WTC11 (cell line): ENCODE measurements around the gene TBX3. TPM values are rescaled to one million over a fixed set of nuclear protein-coding genes. Genes with fewer than 3 reads are reported as not detected.

Experiments
- ATAC-seq: fragments of 200-7000 bp; cut with Tn5 transposase; 2 replicates; pipeline ENCODE4 v1.10.0; 2021; ENCODE audit warnings: mild to moderate bottlenecking, moderate library complexity
- CTCF ChIA-PET: fragments of 300-600 bp; sonication (Branson Sonifier 250); formaldehyde crosslinking; loops from one replicate; lab custom pipeline; 2021; ENCODE audit warnings: antibody characterized with exemption; lab: Charles Lee
- POLR2A ChIA-PET: fragments of 350-600 bp; sonication (Branson Sonifier 250); formaldehyde crosslinking; loops from one replicate; lab custom pipeline; 2021; ENCODE audit warnings: antibody characterized with exemption; lab: Charles Lee
- DNase-seq: peaks from one replicate; pipeline ENCODE4 v3.0.0; 2021; ENCODE audit warnings: low spot score
- H3K27ac Mint-ChIP-seq: 2 replicates; pipeline ENCODE4 v1.8.0; 2021; ENCODE audit warnings: mixed read lengths
- H3K27me3 Mint-ChIP-seq: 2 replicates; pipeline ENCODE4 v1.8.0; 2021; ENCODE audit warnings: low read depth, mild to moderate bottlenecking, moderate library complexity, mixed read lengths
- H3K36me3 Mint-ChIP-seq: 2 replicates; pipeline ENCODE4 v1.8.0; 2021; ENCODE audit warnings: mixed read lengths
- H3K4me1 Mint-ChIP-seq: 2 replicates; pipeline ENCODE4 v1.8.0; 2022; ENCODE audit warnings: mixed read lengths
- H3K4me3 Mint-ChIP-seq: 2 replicates; pipeline ENCODE4 v1.8.0; 2021; ENCODE audit warnings: mild to moderate bottlenecking, moderate library complexity, mixed read lengths
- H3K9me3 Mint-ChIP-seq: 2 replicates; pipeline ENCODE4 v1.8.0; 2021; ENCODE audit warnings: mixed read lengths
- AR ChIP-seq: fragments of 250-450 bp; sonication (Bioruptor Pico); IDR thresholded peaks from 2 replicates; pipeline ENCODE4 v1.9.0; 2021; ENCODE audit warnings: mild to moderate bottlenecking
- ATF3 ChIP-seq: sonication (generic); formaldehyde crosslinking; conservative IDR thresholded peaks from 2 replicates; pipeline ENCODE4 v1.8.1; 2022; ENCODE audit warnings: mild to moderate bottlenecking, missing genetic modification reagents
- ATF6 ChIP-seq: sonication (generic); formaldehyde crosslinking; IDR thresholded peaks from 2 replicates; pipeline ENCODE4 v1.8.1; 2023; ENCODE audit warnings: mild to moderate bottlenecking, missing genetic modification reagents
- CBFB ChIP-seq: sonication (generic); formaldehyde crosslinking; IDR thresholded peaks from 2 replicates; pipeline ENCODE4 v1.8.1; 2022; ENCODE audit warnings: mild to moderate bottlenecking, low read depth, missing genetic modification reagents
- CDX4 ChIP-seq: fragments of 250-450 bp; sonication (Bioruptor Pico); IDR thresholded peaks from 2 replicates; pipeline ENCODE4 v1.9.0; 2021; ENCODE audit warnings: moderate library complexity, mild to moderate bottlenecking, inconsistent platforms, borderline replicate concordance
- CREM ChIP-seq: sonication (generic); formaldehyde crosslinking; IDR thresholded peaks from 2 replicates; pipeline ENCODE4 v1.8.1; 2022; ENCODE audit warnings: mild to moderate bottlenecking, missing genetic modification reagents, moderate library complexity
- E2F5 ChIP-seq: sonication (generic); formaldehyde crosslinking; IDR thresholded peaks from 2 replicates; pipeline ENCODE4 v1.8.1; 2022; ENCODE audit warnings: mild to moderate bottlenecking, moderate library complexity, missing genetic modification reagents
- ESRRA ChIP-seq: sonication (generic); formaldehyde crosslinking; IDR thresholded peaks from 2 replicates; pipeline ENCODE4 v1.8.1; 2022; ENCODE audit warnings: mild to moderate bottlenecking, missing genetic modification reagents, borderline replicate concordance
- FOXP4 ChIP-seq: sonication (generic); formaldehyde crosslinking; IDR thresholded peaks from 2 replicates; pipeline ENCODE4 v1.8.0; 2022; ENCODE audit warnings: mild to moderate bottlenecking, missing genetic modification reagents
- GTF2I ChIP-seq: fragments of 250-450 bp; sonication (Bioruptor Pico); conservative IDR thresholded peaks from 2 replicates; pipeline ENCODE4 v1.4.0; 2021; ENCODE audit warnings: mild to moderate bottlenecking
- IRF2 ChIP-seq: sonication (generic); formaldehyde crosslinking; IDR thresholded peaks from 2 replicates; pipeline ENCODE4 v1.8.0; 2022; ENCODE audit warnings: low read depth, missing genetic modification reagents, borderline replicate concordance
- MAX ChIP-seq: sonication (generic); formaldehyde crosslinking; IDR thresholded peaks from 2 replicates; pipeline ENCODE4 v1.8.0; 2022; ENCODE audit warnings: mild to moderate bottlenecking, missing genetic modification reagents
- NFE2L1 ChIP-seq: sonication (generic); formaldehyde crosslinking; IDR thresholded peaks from 2 replicates; pipeline ENCODE4 v1.8.1; 2023; ENCODE audit warnings: missing genetic modification reagents
- NFYB ChIP-seq: sonication (generic); formaldehyde crosslinking; conservative IDR thresholded peaks from 2 replicates; pipeline ENCODE4 v1.8.0; 2022; ENCODE audit warnings: low read depth, missing genetic modification reagents
- STAT6 ChIP-seq: sonication (generic); formaldehyde crosslinking; conservative IDR thresholded peaks from 2 replicates; pipeline ENCODE4 v1.8.1; 2023; ENCODE audit warnings: mild to moderate bottlenecking, low read depth, missing genetic modification reagents, moderate library complexity
- ZNF232 ChIP-seq: sonication (generic); formaldehyde crosslinking; IDR thresholded peaks from 2 replicates; pipeline ENCODE4 v1.8.0; 2022; ENCODE audit warnings: mild to moderate bottlenecking, missing genetic modification reagents
- ZNF263 ChIP-seq: sonication (generic); formaldehyde crosslinking; IDR thresholded peaks from 2 replicates; pipeline ENCODE4 v1.8.1; 2022; ENCODE audit warnings: low read depth, mild to moderate bottlenecking, moderate library complexity, missing genetic modification reagents
- ZNF425 ChIP-seq: fragments of 250-450 bp; sonication (Bioruptor Pico); conservative IDR thresholded peaks from 2 replicates; pipeline ENCODE4 v1.9.0; 2021; ENCODE audit warnings: mild to moderate bottlenecking
- ZNF671 ChIP-seq: fragments of 250-450 bp; sonication (Bioruptor Pico); IDR thresholded peaks from 2 replicates; pipeline ENCODE4 v1.8.0; 2021; ENCODE audit warnings: mild to moderate bottlenecking
- total RNA-seq: library from RNA; stranded (reverse); gene quantifications from 3 replicates; pipeline ENCODE4 v1.2.3, GENCODE V29; 2021

TBX3 gene
- total RNA-seq, 1 experiment from 2014 or later: 2.2 TPM

GRCh38 chr12:114697741-114698565 lies 14.0 kb upstream of the TBX3 start (continued):
- TF ChIP-seq E2F5 (no peak), NFE2L1 (CRISPR knock-in tag) (no peak)
- TF ChIP-seq, all 79 proteins: peak for 0

- peaks cover 100% of the 10 kb centered on the region for H3K27me3 Mint-ChIP-seq
- peaks cover 77% of the 10 kb centered on the region for H3K4me1 Mint-ChIP-seq
- H3K9me3 Mint-ChIP-seq: no peaks in the 10 kb centered on the region
- no peak overlapping the region for H3K27ac Mint-ChIP-seq
- no peak for ATAC-seq
- ChIA-PET POLR2A (no interaction called here), CTCF (interaction anchor here (3.1 kb wide), 1 partner anchor 13 kb away, joined by 15 read pairs; the partner anchor contains the start of gene TBX3)
- H3K36me3 Mint-ChIP-seq: no peaks in the 10 kb centered on the region
- H3K4me3 Mint-ChIP-seq: peak overlapping the region; percentile 53
- DNase-seq: no peak
- TF ChIP-seq NFYB (CRISPR knock-in tag) (no peak), ATF6 (CRISPR knock-in tag) (no peak), ATF3 (CRISPR knock-in tag) (no peak), MAX (CRISPR knock-in tag) (no peak), ZNF671 (CRISPR knock-in tag) (no peak), AR (no peak), IRF2 (no peak), ESRRA (no peak), STAT6 (CRISPR knock-in tag) (no peak), GTF2I (CRISPR knock-in tag) (no peak), ZNF263 (CRISPR knock-in tag) (no peak), ZNF232 (CRISPR knock-in tag) (no peak), FOXP4 (CRISPR knock-in tag) (no peak), CDX4 (CRISPR knock-in tag) (no peak), CREM (no peak), ZNF425 (CRISPR knock-in tag) (no peak), CBFB (no peak)
Observed at GRCh38 chr12:114697243-114697716, 13.3 kb upstream of the TBX3 start.
